ENCODE measurements around the gene ATF2. TPM values are rescaled to one million over a fixed set of nuclear protein-coding genes. Genes with fewer than 3 reads are reported as not detected.

ATF2 gene
- total and polyA plus RNA-seq, 2 donors from 2014 or later: 14.1 to 55.6 TPM

DNA sequence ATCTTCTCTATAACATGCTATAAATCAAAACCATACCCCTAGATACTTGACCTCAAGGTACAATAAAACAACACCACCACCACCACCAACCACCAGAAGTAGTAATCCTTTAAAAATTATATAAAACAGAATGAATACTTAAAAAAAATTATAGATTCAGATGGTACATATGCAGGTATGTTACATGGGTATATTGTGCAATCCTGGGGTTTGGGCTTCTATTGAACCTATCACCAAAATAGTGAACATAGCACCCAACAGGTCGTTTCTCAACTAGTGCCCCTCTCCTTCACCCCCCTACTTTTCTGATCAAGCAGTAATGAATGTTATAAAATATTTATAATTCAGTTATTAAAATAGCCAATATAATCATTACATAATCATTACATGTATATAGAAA is 91.7 kb downstream of the ATF2 start:
- H3K36me3 ChIP-seq (ENCODE audit: control insufficient read depth in 2 of 3, insufficient read depth in 3 of 3, low read length in 3 of 3): peaks cover 0 to 16% (median 12%) of the 10 kb centered on the region in 3 donors
- FAIRE-seq: no peak

DNA sequence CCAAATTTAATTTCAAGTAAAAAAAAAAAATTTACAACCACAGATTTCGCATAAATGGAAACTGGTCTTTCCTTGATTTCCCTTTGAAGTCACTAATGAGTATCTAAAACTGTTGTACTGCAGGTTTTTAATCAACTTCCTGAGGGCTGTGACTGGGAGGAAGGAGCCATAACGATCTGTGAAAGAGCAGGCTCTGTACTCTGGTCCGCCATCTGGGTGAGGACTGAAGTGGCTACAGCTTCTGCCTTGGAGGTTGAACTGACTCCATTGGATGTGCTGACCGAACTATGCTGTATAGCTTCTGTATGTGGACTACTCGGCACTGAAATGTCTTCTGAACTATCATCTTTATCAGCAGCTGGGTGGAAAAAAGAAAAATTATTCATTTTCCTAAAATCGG is 93.5 kb downstream of the ATF2 start:
- Histone ChIP-seq H3K27ac (ENCODE audit: low read depth in 2 of 2, low read length in 2 of 2) (no peak overlapping the region), H3K9me3 (ENCODE audit: control insufficient read depth in 2 of 3, insufficient read depth in 1 of 3, low read length in 3 of 3) (no peaks in the 10 kb centered on the region), H3K27me3 (ENCODE audit: control insufficient read depth, insufficient read depth, low read length) (no peaks in the 10 kb centered on the region), H3K4me1 (ENCODE audit: control insufficient read depth in 2 of 3, insufficient read depth in 2 of 3, low read depth in 1 of 3, low read length in 3 of 3) (no peaks in the 10 kb centered on the region), H3K4me3 (ENCODE audit: low read length in 3 of 3) (no peak overlapping the region), H3K9ac (ENCODE audit: low read length in 3 of 3) (no peak overlapping the region), H3K36me3 (ENCODE audit: control insufficient read depth in 2 of 3, insufficient read depth in 3 of 3, low read length in 3 of 3) (peaks cover 4 to 8% (median 8%) of the 10 kb centered on the region in 3 donors)
- DNase-seq: no peak
- TF ChIP-seq, protein P1, sequence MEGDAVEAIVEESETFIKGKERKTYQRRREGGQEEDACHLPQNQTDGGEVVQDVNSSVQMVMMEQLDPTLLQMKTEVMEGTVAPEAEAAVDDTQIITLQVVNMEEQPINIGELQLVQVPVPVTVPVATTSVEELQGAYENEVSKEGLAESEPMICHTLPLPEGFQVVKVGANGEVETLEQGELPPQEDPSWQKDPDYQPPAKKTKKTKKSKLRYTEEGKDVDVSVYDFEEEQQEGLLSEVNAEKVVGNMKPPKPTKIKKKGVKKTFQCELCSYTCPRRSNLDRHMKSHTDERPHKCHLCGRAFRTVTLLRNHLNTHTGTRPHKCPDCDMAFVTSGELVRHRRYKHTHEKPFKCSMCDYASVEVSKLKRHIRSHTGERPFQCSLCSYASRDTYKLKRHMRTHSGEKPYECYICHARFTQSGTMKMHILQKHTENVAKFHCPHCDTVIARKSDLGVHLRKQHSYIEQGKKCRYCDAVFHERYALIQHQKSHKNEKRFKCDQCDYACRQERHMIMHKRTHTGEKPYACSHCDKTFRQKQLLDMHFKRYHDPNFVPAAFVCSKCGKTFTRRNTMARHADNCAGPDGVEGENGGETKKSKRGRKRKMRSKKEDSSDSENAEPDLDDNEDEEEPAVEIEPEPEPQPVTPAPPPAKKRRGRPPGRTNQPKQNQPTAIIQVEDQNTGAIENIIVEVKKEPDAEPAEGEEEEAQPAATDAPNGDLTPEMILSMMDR (IDR thresholded peaks at IDR 0.05; ENCODE audit: borderline replicate concordance, extremely low read depth, insufficient read depth): no peak
- FAIRE-seq: no peak
- intact Hi-C loops (cut with DNase I): no loop called here

More for the DNA sequence above, 91.7 kb downstream of the ATF2 start:
- Histone ChIP-seq H3K27me3 (ENCODE audit: control insufficient read depth, insufficient read depth, low read length) (no peaks in the 10 kb centered on the region), H3K4me1 (ENCODE audit: control insufficient read depth in 2 of 3, insufficient read depth in 2 of 3, low read depth in 1 of 3, low read length in 3 of 3) (no peaks in the 10 kb centered on the region), H3K4me3 (ENCODE audit: low read length in 3 of 3) (no peak overlapping the region), H3K9ac (ENCODE audit: low read length in 3 of 3) (no peak overlapping the region), H3K27ac (ENCODE audit: low read depth in 2 of 2, low read length in 2 of 2) (no peak overlapping the region), H3K9me3 (ENCODE audit: control insufficient read depth in 2 of 3, insufficient read depth in 1 of 3, low read length in 3 of 3) (no peaks in the 10 kb centered on the region)
- TF ChIP-seq, protein P1 (IDR thresholded peaks at IDR 0.05; ENCODE audit: borderline replicate concordance, extremely low read depth, insufficient read depth): no peak
- intact Hi-C loops (cut with DNase I): no loop called here
- DNase-seq: no peak

DNA sequence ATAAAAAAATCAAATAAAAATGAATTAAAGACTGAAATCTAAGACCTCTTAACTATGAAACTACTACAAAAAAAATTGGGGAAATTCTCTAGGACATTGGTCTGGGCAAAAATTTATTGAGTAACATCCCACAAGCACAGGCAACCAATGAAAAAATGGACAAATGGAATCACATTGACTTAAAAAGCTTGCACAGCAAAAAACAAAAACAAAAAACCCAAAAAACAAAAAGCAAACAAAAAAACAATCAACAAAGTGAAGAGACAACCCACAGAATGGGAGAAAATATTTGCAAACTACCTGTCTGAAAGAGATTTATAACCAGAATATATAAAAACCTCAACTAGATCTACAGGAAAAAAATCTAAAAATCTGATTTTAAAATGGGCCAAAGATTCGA is 99.5 kb downstream of the ATF2 start:
- intact Hi-C loops (cut with DNase I): no loop called here
- FAIRE-seq (no peak), DNase-seq (no peak)
- Histone ChIP-seq H3K9me3 (ENCODE audit: control insufficient read depth in 2 of 3, insufficient read depth in 1 of 3, low read length in 3 of 3) (no peaks in the 10 kb centered on the region), H3K36me3 (ENCODE audit: control insufficient read depth in 2 of 3, insufficient read depth in 3 of 3, low read length in 3 of 3) (peaks cover 0 to 4% (median 4%) of the 10 kb centered on the region in 3 donors), H3K27ac (ENCODE audit: low read depth in 2 of 2, low read length in 2 of 2) (no peak overlapping the region), H3K27me3 (ENCODE audit: control insufficient read depth, insufficient read depth, low read length) (no peaks in the 10 kb centered on the region), H3K9ac (ENCODE audit: low read length in 3 of 3) (no peak overlapping the region), H3K4me3 (ENCODE audit: low read length in 3 of 3) (no peak overlapping the region), H3K4me1 (ENCODE audit: control insufficient read depth in 2 of 3, insufficient read depth in 2 of 3, low read depth in 1 of 3, low read length in 3 of 3) (no peaks in the 10 kb centered on the region)
- TF ChIP-seq, protein P1 (IDR thresholded peaks at IDR 0.05; ENCODE audit: borderline replicate concordance, extremely low read depth, insufficient read depth): no peak

DNA sequence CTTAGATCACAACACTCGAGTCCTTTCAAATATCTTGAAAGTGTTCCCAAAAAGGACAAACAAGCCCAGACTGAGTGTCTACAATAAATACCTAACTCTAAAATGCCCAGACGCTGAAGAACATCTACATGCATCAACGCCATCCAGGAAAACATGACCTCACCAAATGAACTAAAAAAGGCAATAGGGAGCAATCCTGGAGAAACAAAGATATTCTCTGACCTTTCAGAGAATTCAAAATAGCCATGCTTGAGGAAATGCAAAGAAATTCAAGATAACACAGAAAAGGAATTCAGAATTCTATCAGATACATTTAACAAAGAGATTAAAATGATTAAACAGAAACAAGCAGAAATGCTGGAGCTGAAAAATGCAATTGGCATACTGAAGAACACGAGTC is 101.6 kb downstream of the ATF2 start:
- intact Hi-C loops (cut with DNase I): no loop called here
- Histone ChIP-seq H3K9me3 (ENCODE audit: control insufficient read depth in 2 of 3, insufficient read depth in 1 of 3, low read length in 3 of 3) (no peaks in the 10 kb centered on the region), H3K27ac (ENCODE audit: low read depth in 2 of 2, low read length in 2 of 2) (no peak overlapping the region), H3K4me3 (ENCODE audit: low read length in 3 of 3) (no peak overlapping the region), H3K4me1 (ENCODE audit: control insufficient read depth in 2 of 3, insufficient read depth in 2 of 3, low read depth in 1 of 3, low read length in 3 of 3) (no peaks in the 10 kb centered on the region), H3K27me3 (ENCODE audit: control insufficient read depth, insufficient read depth, low read length) (no peaks in the 10 kb centered on the region), H3K9ac (ENCODE audit: low read length in 3 of 3) (no peak overlapping the region), H3K36me3 (ENCODE audit: control insufficient read depth in 2 of 3, insufficient read depth in 3 of 3, low read length in 3 of 3) (peaks cover 0 to 4% (median 3%) of the 10 kb centered on the region in 3 donors)
- FAIRE-seq: no peak
- TF ChIP-seq, protein P1 (IDR thresholded peaks at IDR 0.05; ENCODE audit: borderline replicate concordance, extremely low read depth, insufficient read depth): no peak
- DNase-seq: no peak

Measured in kidney (tissue), 14 donors.